UCSD-AML1 (cell line): ENCODE measurements around the gene KLK12.

Source experiments
- DNase-seq: peaks from one replicate; lab custom pipeline; 2025; ENCODE audit not compliant: unreplicated experiment; lab: John Stamatoyannopoulos, UW

KLK12 gene, protein sequence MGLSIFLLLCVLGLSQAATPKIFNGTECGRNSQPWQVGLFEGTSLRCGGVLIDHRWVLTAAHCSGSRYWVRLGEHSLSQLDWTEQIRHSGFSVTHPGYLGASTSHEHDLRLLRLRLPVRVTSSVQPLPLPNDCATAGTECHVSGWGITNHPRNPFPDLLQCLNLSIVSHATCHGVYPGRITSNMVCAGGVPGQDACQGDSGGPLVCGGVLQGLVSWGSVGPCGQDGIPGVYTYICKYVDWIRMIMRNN

DNA sequence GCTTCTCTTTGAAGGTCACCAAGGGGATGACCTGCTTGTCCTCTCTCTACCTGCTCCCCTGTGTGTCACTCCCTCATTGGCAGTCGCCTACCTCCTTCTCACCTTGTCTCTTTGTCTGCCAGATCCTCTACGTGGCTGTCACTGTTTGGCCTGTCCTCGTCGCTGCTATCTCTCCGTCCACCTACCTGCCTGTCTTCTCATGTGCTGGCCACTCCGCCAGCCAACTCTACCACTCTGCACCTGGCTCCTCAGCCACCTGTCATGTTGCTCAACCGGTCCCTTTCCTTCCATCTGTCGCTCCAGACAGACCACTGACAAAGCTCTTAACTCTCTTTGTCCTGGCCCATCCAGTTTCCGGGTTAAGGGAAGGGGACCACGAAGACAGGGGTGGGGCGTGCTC is at the start of gene KLK12:
Gene KLK12 (minus strand): TSS at position 299 of the 400 bp plus-strand sequence. CDS start 381 bp downstream, outside the sequence.
- no peak for DNase-seq

DNA sequence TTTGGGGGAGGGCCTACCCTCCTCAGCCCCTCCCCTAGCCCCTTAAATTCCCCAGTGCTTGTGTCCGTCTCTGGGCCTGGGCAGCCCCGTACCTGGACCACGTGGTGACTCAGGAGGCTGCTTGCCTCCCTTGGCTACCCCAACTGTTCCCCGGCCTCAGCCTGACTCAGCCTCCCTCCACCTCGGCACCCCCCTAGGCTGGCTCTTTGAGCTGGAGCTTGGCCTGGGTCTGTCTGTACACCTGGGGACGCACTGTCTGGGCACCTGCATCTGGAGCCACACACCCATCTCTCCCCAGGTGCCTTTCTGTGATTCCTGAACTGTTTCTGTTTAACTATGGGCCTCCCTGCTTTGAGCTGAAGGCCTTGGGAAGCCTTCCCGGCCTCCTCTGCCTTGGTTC is 49.7 kb upstream of the KLK12 start:
- DNase-seq = no peak

DNA sequence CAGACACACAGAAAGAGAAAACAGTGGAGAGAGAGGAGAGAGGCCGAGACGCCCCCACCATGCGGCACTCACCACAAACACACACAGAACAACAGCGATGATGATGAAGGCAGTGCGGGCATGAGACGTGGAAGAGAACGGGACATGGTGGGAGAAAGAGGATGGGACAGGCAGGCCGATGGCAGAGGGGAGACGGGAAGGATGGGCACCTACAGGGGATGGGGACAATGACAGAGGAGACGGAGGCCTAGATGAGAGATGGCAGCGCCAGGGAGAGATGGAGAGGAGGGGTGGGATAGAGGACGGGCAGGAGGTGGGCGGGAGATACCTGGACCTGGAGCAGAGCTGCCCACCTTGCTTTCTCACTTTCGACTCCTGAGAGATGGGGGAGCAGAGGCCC is 49.0 kb upstream of the KLK12 start:
- DNase-seq = no peak

DNA sequence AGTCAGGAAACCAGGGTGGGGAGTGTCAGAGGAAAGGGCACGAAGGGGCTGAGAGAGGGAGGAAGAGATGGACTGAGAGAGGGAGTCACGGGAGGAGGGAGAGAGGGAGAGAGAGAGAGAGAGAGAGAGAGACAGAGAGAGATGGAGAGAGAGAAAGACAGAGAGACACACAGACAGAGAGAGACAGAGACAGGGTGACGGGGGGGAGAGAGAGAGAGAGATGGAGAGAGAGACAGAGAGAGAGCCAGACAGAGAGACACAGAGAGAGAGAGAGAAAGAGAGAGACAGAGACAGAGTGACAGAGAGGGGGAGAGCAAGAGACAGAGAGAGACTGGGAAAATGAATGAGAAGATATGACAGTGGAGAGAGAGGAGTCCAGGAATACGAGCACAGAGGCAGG is 48.4 kb upstream of the KLK12 start:
- no peak for DNase-seq

DNA sequence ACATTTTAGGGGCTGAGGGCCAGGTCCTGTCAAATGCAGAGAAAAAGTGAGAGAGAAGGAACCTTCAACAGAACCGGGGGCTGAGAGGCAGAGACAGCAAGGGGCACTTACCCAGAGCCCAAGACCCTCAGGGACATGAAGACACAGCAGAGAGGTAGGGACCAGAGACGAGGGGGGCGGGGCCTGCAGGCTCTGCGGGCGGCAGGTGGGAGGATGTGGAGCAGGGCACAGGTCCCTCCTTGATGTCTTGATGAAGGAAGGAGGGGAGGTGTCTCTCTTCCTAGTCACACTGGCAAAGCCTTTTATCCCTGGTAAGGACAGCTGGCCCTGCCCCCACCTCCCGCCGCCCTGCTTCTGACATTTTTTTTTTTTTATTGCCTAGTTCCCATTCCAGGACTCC is 47.8 kb upstream of the KLK12 start, which contains the start of gene KLK14:
Gene KLK14 (minus strand): TSS at position 277 of the 400 bp plus-strand sequence. CDS start 273 bp downstream, at position 4.
- no peak for DNase-seq

DNA sequence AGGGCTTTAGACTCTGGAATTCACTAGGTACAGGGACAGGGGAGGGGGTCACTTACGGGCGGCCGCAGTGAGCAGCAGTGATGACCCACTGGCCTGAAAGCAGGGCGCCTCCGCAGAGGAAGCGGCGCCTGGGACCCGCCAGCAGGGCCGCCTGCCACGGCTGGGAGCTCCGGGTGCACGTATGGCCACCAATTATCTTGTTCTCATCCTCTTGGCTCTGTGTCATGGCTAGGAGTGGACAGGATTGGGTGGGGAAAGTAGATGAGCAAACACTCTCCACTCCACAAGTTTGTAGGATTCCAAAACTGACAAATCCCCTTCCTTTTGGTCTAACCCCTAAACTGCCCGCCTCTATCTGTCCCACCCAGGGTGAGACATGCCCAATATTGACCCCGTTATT is 46.7 kb upstream of the KLK12 start:
- no peak for DNase-seq

DNA sequence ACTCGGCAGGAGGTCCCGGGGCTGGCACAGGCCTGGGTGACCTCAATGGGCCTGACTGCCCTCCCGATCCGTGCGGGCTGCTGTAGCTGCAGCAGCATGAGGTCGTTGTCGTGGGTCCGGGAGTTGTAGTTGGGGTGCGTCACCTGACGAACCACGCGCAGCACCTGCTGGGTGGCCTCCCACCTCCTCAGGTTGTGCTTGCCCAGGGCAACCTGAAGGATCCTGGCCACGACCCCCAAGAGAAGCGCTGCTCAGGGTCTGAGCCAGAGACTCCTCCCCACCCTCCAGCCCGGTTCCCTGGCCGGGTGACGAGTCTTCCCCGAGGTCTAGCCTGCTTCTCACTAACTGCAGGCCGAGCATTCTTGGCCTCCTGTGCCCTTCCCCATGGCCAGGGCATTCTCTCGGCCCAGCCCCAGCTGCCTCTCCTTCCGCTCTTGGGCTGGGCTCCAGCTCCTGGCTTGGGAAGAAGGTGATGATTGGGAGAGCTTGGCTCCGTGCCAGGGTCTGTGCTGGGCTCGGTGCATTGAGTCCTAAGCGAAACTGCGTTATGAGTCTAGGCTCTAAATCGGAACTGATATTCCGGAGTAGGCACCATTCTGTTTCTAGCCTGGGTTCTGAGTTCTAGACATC is 44.8 kb upstream of the KLK12 start:
- DNase-seq = no peak

DNA sequence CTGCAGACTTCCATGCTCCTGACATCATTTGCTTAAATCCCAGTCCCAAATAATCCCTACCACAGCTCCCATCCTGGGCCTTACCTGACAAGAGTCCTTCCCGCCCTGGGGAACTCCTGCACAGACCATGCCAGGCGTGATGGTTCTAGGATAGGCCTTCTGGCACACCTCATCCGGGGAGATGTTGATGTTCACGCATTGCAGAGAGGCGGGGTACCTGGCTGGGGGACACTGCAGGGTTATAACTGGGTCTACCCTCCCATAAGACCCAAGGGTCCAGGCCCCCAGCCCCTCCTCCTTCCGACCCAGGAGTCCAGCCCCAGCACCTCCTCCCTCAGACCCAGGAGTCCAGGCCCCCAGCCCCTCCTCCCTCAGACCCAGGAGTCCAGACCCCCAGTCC is 43.9 kb upstream of the KLK12 start:
- no peak for DNase-seq

DNA sequence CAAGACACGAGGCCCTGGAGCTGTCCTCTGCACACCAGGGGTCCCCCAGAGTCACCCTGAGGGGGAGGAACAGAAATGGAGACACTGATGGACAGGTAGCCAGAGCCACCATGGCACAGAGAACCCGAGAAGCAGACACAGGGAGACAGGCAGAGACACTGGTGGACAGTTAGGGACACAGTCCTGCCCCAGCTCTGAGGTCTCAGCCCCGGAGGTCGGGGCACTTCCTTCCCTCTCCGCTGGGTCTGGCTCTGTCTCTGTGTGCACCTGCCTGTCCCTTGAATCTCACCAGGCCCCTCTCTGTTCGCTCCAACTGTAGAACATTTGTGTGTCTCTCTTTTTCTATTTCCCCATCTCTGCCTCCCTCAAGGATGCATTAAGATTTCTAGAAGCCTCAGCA is 43.3 kb upstream of the KLK12 start:
- no peak for DNase-seq

DNA sequence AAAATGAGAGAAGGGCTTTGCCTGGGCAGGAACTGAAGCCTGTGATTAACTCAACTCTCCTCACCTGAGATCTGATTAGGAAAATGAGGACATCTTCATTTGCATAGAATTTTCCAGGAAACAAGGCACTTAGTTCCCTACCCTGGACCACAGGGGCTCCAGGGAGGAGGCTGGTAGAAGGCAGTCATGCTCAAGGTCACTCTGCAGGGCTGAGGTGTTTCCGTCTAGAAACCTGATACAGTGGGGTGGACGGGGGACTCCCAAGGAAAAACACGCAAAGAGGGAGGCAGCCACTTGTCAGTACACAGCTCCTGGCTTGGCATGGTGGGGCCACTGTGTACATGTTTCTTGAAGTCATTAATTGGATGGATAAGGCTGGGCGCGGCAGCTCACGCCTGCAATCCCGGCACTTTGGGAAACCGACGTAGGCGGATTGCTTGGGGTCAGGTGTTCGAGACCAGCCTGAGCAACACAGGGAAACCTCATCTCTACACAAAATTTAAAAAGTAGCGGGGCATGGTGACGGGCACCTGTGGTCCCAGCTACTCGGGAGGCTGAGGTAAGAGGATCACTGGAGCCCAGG is 41.9 kb upstream of the KLK12 start:
- DNase-seq = no peak

DNA sequence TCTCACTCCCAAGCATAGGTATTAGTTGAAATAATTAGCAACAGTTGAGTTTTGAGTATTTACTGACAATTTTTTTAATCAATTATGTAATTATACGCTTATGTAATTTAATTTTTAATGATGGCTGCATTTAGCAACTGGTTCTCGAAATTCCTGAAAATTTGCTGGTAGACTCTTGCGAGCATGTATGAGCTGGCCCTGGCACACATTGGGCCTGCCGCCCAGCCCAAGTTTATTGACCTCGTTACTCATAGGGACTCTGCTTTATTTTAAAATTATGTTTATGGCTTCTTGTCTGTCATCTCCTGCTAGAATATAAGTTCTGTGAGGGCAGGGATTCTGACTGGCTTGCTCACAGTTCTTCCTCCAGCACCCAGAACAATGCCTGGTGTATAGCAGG is 41.2 kb upstream of the KLK12 start:
- DNase-seq = no peak

DNA sequence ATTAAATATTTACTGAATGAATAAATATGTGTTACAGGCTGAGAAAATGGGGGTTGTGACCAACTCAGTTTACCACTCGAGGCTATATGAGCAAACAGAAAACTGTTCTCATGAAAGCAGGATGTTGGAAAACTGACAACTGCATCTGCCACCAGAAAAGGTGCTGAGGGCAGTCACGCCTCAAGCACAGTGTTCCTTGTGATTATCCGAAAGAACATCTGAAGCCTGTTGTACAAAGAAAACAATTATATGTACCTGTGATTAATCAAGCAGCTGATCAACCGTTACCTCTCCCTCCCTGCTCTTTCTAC is 36.2 kb upstream of the KLK12 start:
- DNase-seq = no peak

DNA sequence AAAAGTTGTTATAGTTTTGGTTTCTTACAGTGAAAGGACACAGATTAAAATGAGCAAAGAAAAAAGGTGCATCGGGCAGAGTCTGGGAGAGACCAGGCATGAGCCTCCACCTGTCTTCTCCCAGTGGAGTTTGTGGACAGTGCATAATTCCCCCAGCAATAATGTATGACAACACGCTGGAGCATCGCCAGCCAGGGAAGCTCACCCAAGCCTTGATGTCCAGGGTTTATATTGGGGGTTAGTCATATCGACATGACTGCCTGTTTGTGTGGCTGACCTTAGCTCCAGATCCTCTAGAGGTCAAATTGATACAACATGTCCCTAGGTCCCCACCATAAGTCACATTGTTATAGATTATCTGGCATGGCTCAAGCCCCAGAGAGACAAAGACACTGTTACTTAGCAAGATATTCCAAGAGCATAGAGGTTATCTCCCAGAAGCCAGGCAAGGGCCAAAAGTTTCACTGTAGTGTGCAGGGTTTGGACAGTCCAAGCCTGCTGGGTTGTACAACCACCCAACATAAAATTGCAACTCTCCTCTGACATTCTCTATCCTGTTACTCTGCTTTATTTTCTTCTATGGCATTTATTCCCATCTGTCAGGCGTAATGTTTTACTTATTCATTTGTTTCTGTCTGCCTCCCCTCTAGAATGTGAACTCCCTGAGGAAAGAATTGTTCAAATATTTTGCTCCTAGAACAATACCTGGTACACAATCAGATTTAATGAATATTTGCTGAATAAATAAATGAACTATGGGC is 35.7 kb upstream of the KLK12 start:
- no peak for DNase-seq

DNA sequence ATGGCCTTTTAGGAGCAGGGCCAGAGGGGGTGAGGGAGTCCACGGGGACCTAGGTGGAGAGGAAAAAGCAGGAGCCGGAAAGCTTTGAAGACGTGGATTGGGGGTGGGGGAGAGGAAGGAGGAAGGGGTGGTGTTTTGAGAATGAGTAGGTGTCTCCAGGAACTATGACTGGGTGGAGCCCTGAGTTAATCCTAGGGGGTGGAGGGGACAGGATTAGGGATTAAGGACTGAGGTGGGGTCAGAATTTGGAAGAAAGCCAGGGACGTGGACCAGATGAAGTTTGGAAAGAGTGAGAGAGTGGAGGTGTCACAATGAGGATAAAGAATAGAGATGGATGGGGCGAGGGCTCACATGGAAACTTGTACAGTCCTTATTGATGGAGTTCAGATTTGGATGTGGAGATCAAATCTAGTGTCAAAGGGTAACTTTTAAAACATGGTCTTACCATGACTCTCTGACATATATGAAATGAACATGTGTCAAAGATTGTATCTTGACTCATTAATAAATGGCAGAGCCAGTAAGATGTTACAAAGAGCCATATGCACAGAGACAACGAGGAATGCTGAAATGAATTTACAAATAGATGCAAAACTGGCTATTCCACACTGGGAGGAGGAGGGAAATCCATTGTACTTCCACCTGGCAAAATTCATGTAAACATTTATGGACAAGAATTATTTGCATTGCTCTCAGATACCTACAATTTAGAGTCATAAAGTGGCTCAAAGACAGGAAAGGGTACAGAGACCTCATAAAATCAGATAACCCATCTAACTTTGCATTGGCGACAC is 31.8 kb upstream of the KLK12 start:
- no peak for DNase-seq

DNA sequence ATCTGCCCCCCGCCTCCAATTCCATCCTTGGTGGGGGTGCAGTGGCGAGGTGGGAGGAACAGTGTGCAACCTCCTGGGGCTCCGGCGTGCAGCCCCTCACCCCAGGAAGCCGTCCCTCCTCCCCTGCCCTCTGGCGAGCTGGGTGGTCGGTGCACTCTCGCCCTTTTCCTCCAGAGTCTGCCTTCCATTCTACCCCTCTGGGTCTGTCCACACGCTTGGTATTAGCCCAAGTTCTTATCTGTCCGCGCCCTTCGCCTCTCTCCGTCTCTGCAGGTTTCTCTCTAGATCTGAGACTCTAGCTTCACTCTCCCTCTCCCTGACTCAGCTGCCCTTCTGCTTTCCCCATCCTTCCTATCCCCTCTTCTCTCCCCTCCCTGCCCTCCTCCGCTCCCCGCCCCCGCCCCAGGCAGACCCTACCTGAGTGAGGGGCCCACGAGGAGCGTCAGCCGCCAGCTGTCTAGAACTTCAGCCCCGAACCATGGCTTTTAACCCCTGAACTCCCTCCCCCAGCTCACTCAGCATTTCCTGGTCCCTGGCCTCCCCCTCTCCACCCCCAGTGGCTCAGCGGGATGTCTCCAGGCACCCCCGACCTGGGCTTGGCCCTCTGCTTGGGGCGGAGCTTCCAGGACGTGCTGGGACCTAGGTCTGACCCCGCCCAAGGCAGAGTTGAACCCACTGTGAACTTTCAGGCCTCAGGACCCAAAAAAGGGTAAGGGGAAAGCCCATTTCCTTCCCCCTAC is 30.6 kb upstream of the KLK12 start:
- no peak for DNase-seq

DNA sequence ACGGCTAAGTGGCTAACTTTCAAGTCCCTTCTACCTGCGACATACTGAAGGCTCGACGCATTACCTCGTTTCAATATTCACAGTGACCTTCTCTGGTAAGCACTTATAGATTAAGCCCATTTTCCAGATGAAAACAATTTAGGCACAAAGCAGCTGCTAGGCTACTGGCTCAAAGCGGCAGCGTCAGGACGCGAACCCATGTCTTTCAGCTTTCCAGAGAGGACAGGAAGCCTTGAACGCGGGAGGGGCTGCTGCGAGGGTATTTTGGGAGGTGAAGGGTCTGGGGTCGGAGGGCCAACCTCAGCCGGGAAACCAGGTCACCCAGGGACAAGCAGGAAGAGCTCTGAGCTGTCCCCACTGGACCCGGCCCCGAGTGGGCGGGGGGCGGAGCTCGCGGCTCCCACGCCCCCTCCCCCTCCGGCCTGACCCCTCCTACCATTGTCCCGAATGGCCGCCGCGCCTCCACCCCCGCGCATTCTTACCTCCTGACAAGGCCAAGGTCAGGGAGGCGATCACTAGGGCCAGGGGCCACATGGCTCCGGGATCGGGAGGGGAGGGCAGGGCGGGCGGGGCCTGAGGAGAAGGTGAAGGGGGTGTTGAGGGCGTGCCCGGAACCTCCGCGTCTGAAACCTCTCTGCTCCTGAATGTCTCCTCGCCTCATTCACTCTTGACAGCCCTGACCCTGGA is 29.9 kb upstream of the KLK12 start, which contains the start of gene KLK13:
Gene KLK13 (minus strand): TSS at position 559 of the 687 bp plus-strand sequence. CDS start 25 bp downstream, at position 534.
- no peak for DNase-seq

DNA sequence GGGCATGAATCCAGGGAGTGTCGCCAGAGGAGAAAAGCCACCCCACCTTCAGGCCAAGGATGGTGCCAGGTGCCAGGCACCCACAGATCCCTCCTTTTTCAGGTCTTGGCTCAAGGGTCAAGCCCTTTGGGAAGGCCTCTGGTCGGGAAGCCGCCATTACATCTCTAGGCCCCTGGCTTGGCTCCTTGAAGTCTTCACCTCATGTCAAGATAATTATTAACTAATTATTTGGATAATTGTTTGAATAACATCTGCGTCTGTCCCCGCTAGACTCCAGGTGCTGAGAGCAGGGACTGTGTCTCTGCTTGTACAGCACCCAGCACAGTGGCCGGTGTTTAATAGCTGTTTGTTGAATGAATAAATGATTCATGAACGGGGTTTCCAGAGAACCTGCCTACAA is 28.9 kb upstream of the KLK12 start:
- no peak for DNase-seq

DNA sequence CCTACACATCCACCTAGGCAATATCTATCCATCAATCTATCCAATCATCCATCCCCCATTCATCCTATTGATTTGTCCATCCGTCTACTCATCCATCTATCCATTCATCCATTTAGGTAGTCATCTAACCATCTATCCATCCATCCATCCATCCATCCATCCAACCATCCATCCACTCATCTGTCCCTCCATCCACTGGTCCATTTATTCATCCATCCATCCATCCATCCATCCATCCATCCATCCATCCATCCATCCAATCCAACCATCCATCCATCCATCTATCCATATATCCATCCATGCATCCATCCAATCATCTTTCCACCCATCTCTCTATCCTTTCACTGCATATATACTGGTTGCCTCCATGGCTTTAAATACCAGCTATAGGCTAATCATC is 26.2 kb upstream of the KLK12 start:
- DNase-seq = no peak

DNA sequence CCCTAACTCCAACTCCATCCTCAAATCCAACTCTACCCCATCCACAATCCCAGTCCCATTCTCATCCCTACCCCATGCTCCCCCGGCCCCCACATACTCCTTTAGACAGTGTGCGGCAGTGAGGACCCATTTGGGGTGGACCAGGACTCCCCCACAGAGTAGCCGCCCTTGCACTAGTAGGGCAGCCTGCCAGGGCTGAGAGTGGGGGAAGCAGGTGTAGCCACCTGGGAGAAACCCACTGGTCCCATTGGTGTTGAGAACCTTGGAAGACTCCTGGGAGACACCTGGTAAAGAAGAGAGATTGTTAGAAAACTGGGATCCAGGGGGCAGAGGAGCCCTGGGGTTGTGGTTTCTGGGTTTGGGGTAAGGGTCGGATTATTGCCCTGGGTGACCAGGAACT is 25.5 kb upstream of the KLK12 start:
- DNase-seq = no peak

DNA sequence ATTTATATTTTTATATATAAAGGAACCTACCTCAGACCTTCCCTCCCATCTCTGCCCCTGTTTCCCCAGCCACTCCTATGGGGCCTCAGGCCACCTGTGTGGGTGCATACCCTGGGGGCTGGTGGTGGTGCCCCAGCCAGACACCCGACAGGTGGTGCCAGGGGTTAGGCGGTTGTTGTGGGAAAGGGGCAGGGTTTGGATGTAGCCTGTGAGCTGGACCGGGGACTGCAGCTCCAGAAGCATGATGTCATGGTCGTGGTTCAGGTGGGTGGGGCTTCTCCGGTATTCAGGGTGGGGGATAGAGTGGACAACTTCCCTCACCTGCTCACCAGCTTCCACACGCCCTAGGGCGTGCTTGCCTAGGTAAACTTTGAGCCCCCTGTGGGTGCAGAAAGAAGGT is 24.9 kb upstream of the KLK12 start:
- no peak for DNase-seq
